CD4-positive, CD25-positive, alpha-beta regulatory T cell (primary cell): ENCODE results near the gene ABCA2. TPM values are rescaled to one million over a fixed set of nuclear protein-coding genes. Genes with fewer than 3 reads are reported as not detected.

ENCODE experiments used
- ATAC-seq, 2 donors: fragments of 150-1000 bp; cut with Tn5 transposase; one replicate each; pipeline ENCODE4 v1.10.0; 2021; ENCODE audit warnings: low read depth in 2 of 2, moderate number of reproducible peaks in 2 of 2, moderate library complexity in 1 of 2
- DNase-seq, 3 donors: peaks; one replicate each; pipeline versions ENCODE4 v3.0.0 to v3.0.0-alpha.2; 2012 to 2022; ENCODE audit warnings: mixed read lengths in 1 of 3
- H3K27ac ChIP-seq: one replicate; pipeline ENCODE4 v1.7.0; 2013; ENCODE audit warnings: mild to moderate bottlenecking, low read length; ENCODE audit not compliant: insufficient read depth, poor library complexity, severe bottlenecking
- H3K27me3 ChIP-seq: one replicate; pipeline ENCODE4 v1.7.0; 2013; ENCODE audit warnings: low read length; ENCODE audit not compliant: control insufficient read depth, insufficient read depth
- H3K36me3 ChIP-seq: one replicate; pipeline ENCODE4 v1.7.0; 2013; ENCODE audit warnings: mild to moderate bottlenecking, low read length, moderate library complexity; ENCODE audit not compliant: control insufficient read depth, insufficient read depth
- H3K4me1 ChIP-seq: 2 replicates; pipeline ENCODE4 v1.7.0; 2013; ENCODE audit warnings: mild to moderate bottlenecking, low read length; ENCODE audit not compliant: insufficient read depth, control insufficient read depth, poor library complexity, severe bottlenecking
- H3K4me3 ChIP-seq: one replicate; pipeline ENCODE4 v1.7.0; 2013; ENCODE audit warnings: low read depth, mild to moderate bottlenecking, low read length, moderate library complexity
- H3K9me3 ChIP-seq, 2 experiments: 1 replicate in 1 of 2; 2 replicates in 1 of 2; pipeline ENCODE4 v1.7.0; 2013; ENCODE audit warnings: low read length in 2 of 2, mild to moderate bottlenecking in 1 of 2, moderate library complexity in 1 of 2; ENCODE audit not compliant: control insufficient read depth in 2 of 2
- H3K27ac Mint-ChIP-seq, 3 donors: one replicate each; pipeline ENCODE4 v1.8.0; 2020 to 2022; ENCODE audit warnings: mild to moderate bottlenecking in 3 of 3, mixed read lengths in 3 of 3, moderate library complexity in 2 of 3
- H3K27me3 Mint-ChIP-seq: one replicate; pipeline ENCODE4 v1.8.0; 2022; ENCODE audit warnings: mild to moderate bottlenecking, mixed read lengths
- H3K36me3 Mint-ChIP-seq: one replicate; pipeline ENCODE4 v1.8.0; 2020; ENCODE audit warnings: mixed read lengths
- H3K4me1 Mint-ChIP-seq, 4 donors: one replicate each; pipeline ENCODE4 v1.8.0; 2020 to 2022; ENCODE audit warnings: mixed read lengths in 4 of 4, mild to moderate bottlenecking in 1 of 4
- H3K4me3 Mint-ChIP-seq, 4 donors: one replicate each; pipeline ENCODE4 v1.8.0; 2020 to 2022; ENCODE audit warnings: mild to moderate bottlenecking in 4 of 4, mixed read lengths in 4 of 4, moderate library complexity in 3 of 4
- H3K9me3 Mint-ChIP-seq, 7 donors: one replicate each; pipeline ENCODE4 v1.8.0; 2020 to 2022; ENCODE audit warnings: mixed read lengths in 7 of 7, mild to moderate bottlenecking in 3 of 7, moderate library complexity in 2 of 7
- polyA plus RNA-seq, 4 donors: library from polyadenylated mRNA; unstranded; fragments of 300-500 nt; fragmentation: Illumina TruSeq; gene quantifications; one replicate each; pipeline ENCODE4 v1.2.3, GENCODE V29; 2021
- total RNA-seq: library from RNA; stranded (reverse); gene quantifications from one replicate; pipeline ENCODE4 v1.2.3, GENCODE V29; 2022

The ABCA2 gene
- total and polyA plus RNA-seq, 5 donors from 2014 or later = 3.8 to 135 (median 4.5) TPM

GRCh38 chr9:137045294-137046087 is 17.5 kb upstream of the ABCA2 start:
- no peak overlapping the region for H3K4me3 ChIP-seq
- H3K27ac Mint-ChIP-seq = no peak overlapping the region
- no peak overlapping the region for H3K27ac ChIP-seq
- H3K4me3 Mint-ChIP-seq = peak overlapping the region; percentile 66 to 84 (median 82)
- no peak for ATAC-seq
- peaks cover 29% of the 10 kb centered on the region for H3K4me1 ChIP-seq
- H3K27me3 Mint-ChIP-seq = peaks cover 40% of the 10 kb centered on the region
- H3K9me3 ChIP-seq = no peaks in the 10 kb centered on the region
- peaks cover 0 to 21% (median 8%) of the 10 kb centered on the region in 4 donors for H3K4me1 Mint-ChIP-seq
- peak in 1 of 3 donors; percentile 49 for DNase-seq
- H3K9me3 Mint-ChIP-seq = peaks cover 0 to 2% (median 0%) of the 10 kb centered on the region in 7 donors
- H3K27me3 ChIP-seq = peaks cover 7% of the 10 kb centered on the region
- H3K36me3 ChIP-seq = no peaks in the 10 kb centered on the region
- no peaks in the 10 kb centered on the region for H3K36me3 Mint-ChIP-seq

- DNase-seq = peak in 1 of 3 donors; percentile 67
- H3K4me3 Mint-ChIP-seq = peak overlapping the region; percentile 66 to 84 (median 82)
- H3K4me1 Mint-ChIP-seq = peaks cover 0 to 21% (median 8%) of the 10 kb centered on the region in 4 donors
- H3K36me3 Mint-ChIP-seq = no peaks in the 10 kb centered on the region
- Histone ChIP-seq H3K27ac (no peak overlapping the region), H3K4me3 (peak overlapping the region; percentile 34), H3K4me1 (peaks cover 29% of the 10 kb centered on the region), H3K27me3 (peaks cover 7% of the 10 kb centered on the region), H3K9me3 (no peaks in the 10 kb centered on the region), H3K36me3 (no peaks in the 10 kb centered on the region)
- H3K27me3 Mint-ChIP-seq = peaks cover 33% of the 10 kb centered on the region
- H3K27ac Mint-ChIP-seq = peak overlapping the region in 1 of 3 donors; percentile 92
- no peaks in the 10 kb centered on the region for H3K9me3 Mint-ChIP-seq
- no peak for ATAC-seq
Observed at GRCh38 chr9:137044502-137045177, 16.6 kb upstream of the ABCA2 start.

GRCh38 chr9:137044037-137044436 is 16.0 kb upstream of the ABCA2 start:
- Histone ChIP-seq H3K27ac (no peak overlapping the region), H3K27me3 (peaks cover 7% of the 10 kb centered on the region), H3K4me1 (peaks cover 29% of the 10 kb centered on the region), H3K36me3 (no peaks in the 10 kb centered on the region), H3K4me3 (no peak overlapping the region), H3K9me3 (no peaks in the 10 kb centered on the region)
- Mint-ChIP-seq H3K27me3 (peaks cover 31% of the 10 kb centered on the region), H3K4me3 (peak overlapping the region in 2 of 4 donors; percentile 81 to 82), H3K36me3 (no peaks in the 10 kb centered on the region), H3K4me1 (peaks cover 0 to 21% (median 8%) of the 10 kb centered on the region in 4 donors), H3K9me3 (no peaks in the 10 kb centered on the region), H3K27ac (no peak overlapping the region)
- ATAC-seq (no peak), DNase-seq (no peak)

GRCh38 chr9:137042751-137043727 is 15.0 kb upstream of the ABCA2 start:
- H3K27me3 Mint-ChIP-seq = peaks cover 30% of the 10 kb centered on the region
- H3K4me1 Mint-ChIP-seq = peaks cover 0 to 21% (median 8%) of the 10 kb centered on the region in 4 donors
- Histone ChIP-seq H3K27ac (no peak overlapping the region), H3K36me3 (no peaks in the 10 kb centered on the region), H3K27me3 (peaks cover 7% of the 10 kb centered on the region), H3K9me3 (no peaks in the 10 kb centered on the region), H3K4me3 (no peak overlapping the region), H3K4me1 (peaks cover 29% of the 10 kb centered on the region)
- H3K36me3 Mint-ChIP-seq = no peaks in the 10 kb centered on the region
- H3K9me3 Mint-ChIP-seq = no peaks in the 10 kb centered on the region
- DNase-seq = no peak
- ATAC-seq = no peak
- H3K27ac Mint-ChIP-seq = no peak overlapping the region
- no peak overlapping the region for H3K4me3 Mint-ChIP-seq

- no peaks in the 10 kb centered on the region for H3K9me3 Mint-ChIP-seq
- DNase-seq = no peak
- H3K27me3 ChIP-seq = no peaks in the 10 kb centered on the region
- H3K27me3 Mint-ChIP-seq = peaks cover 14% of the 10 kb centered on the region
- peaks cover 24% of the 10 kb centered on the region for H3K4me1 ChIP-seq
- no peaks in the 10 kb centered on the region for H3K9me3 ChIP-seq
- H3K36me3 Mint-ChIP-seq = no peaks in the 10 kb centered on the region
- no peaks in the 10 kb centered on the region for H3K36me3 ChIP-seq
- H3K27ac Mint-ChIP-seq = no peak overlapping the region
- H3K4me3 Mint-ChIP-seq = no peak overlapping the region
- H3K4me1 Mint-ChIP-seq = peaks cover 0 to 14% (median 5%) of the 10 kb centered on the region in 4 donors
- H3K4me3 ChIP-seq = no peak overlapping the region
- ATAC-seq = no peak
- H3K27ac ChIP-seq = no peak overlapping the region
Observed at GRCh38 chr9:137041124-137041523, 13.1 kb upstream of the ABCA2 start.

GRCh38 chr9:137040568-137040967 is 12.5 kb upstream of the ABCA2 start:
- Histone ChIP-seq H3K27me3 (no peaks in the 10 kb centered on the region), H3K4me1 (peaks cover 20% of the 10 kb centered on the region), H3K4me3 (no peak overlapping the region), H3K36me3 (no peaks in the 10 kb centered on the region), H3K27ac (no peak overlapping the region), H3K9me3 (no peaks in the 10 kb centered on the region)
- peaks cover 14% of the 10 kb centered on the region for H3K27me3 Mint-ChIP-seq
- H3K36me3 Mint-ChIP-seq = no peaks in the 10 kb centered on the region
- no peak overlapping the region for H3K27ac Mint-ChIP-seq
- ATAC-seq = no peak
- no peak overlapping the region for H3K4me3 Mint-ChIP-seq
- no peaks in the 10 kb centered on the region for H3K9me3 Mint-ChIP-seq
- peaks cover 0 to 14% (median 5%) of the 10 kb centered on the region in 4 donors for H3K4me1 Mint-ChIP-seq
- no peak for DNase-seq

GRCh38 chr9:137039611-137040366 is 11.8 kb upstream of the ABCA2 start:
- Mint-ChIP-seq H3K27me3 (peaks cover 10% of the 10 kb centered on the region), H3K9me3 (no peaks in the 10 kb centered on the region), H3K27ac (no peak overlapping the region), H3K4me3 (no peak overlapping the region), H3K4me1 (peaks cover 0 to 16% (median 7%) of the 10 kb centered on the region in 4 donors), H3K36me3 (no peaks in the 10 kb centered on the region)
- peaks cover 21% of the 10 kb centered on the region for H3K4me1 ChIP-seq
- H3K4me3 ChIP-seq = no peak overlapping the region
- no peak for DNase-seq
- no peaks in the 10 kb centered on the region for H3K27me3 ChIP-seq
- no peak for ATAC-seq
- H3K9me3 ChIP-seq = no peaks in the 10 kb centered on the region
- H3K27ac ChIP-seq = no peak overlapping the region
- H3K36me3 ChIP-seq = no peaks in the 10 kb centered on the region
